MV-4-11 (cell line): ENCODE results near the gene TRIM28.
"Not testable (repeated sequence)": the region's sequence is repeated elsewhere in the genome, so short reads cannot be mapped to it uniquely, and the experiment has no call there.

ENCODE experiments used
- DNase-seq: peaks from one replicate; lab custom pipeline; 2025; lab: John Stamatoyannopoulos, UW

Gene TRIM28

GRCh38 chr19:58561373-58562121, 17.7 kb downstream of the TRIM28 start:
- DNase-seq, result no peak

DNA sequence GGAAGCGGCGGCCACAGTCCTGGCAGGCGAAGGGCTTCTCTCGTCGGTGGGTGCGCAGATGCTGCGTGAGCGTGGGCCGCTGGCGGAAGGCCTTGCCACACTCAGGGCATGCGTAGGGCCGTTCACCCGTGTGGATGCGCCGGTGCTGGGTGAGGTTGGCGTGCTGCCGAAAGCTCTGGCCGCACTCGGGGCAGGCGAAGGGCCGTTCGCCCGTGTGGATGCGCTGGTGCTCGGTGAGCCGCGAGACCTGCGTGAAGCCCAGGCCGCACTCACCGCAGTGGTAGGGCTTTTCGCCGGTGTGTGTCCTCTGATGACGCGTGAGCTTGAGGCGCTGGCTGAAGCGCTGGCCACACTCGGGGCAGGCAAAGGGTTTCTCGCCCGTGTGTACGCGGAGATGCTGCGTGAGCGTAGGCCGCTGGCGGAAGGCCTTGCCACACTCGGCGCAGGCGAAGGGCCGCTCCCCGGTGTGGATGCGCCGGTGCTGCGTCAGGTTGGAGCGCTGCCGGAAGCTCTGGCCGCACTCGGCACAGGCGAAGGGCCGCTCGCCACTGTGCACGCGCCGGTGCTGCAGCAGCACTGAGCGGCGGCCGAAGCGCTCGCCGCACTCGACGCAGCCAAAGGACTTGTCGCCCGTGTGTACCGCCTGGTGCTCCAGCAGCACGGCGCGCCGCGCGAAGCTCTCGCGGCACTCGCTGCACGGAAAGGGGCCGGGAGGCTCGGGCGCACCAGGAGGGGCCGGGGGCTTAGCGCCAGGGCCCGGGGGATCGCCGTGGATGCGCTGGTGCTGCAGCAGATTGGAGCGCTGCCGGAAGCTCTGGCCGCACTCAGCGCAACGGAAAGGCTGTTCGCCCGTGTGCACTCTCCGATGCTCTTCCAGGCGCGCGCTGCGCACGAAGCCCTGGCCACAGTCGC, 18.5 kb downstream of the TRIM28 start:
- no peak for DNase-seq

DNA sequence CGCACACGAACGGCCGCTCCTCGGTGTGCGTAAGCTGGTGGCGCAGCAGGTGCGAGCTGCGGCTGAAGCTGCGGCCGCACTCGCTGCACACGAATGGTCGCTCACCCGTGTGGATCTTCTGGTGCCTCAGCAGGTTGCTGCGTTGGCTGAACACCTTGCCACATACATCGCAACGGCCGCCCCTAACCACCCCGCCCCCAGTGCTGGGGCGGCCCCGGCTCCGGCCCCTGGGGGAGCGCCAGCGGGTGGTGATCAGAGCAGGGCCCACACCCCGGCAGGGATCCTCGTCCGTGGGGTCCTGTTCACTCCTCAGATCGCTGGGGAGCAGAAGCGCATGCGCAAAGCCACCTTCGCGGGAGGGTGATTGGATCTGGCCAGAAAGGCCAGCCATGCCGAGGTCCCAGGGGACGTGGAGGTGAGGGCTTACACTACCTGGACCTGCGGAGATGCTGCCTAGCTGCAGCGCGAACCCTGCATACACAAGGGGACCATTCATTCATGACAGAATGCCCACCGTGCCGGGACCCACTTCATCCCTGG, 19.2 kb downstream of the TRIM28 start:
- DNase-seq, result no peak

DNA sequence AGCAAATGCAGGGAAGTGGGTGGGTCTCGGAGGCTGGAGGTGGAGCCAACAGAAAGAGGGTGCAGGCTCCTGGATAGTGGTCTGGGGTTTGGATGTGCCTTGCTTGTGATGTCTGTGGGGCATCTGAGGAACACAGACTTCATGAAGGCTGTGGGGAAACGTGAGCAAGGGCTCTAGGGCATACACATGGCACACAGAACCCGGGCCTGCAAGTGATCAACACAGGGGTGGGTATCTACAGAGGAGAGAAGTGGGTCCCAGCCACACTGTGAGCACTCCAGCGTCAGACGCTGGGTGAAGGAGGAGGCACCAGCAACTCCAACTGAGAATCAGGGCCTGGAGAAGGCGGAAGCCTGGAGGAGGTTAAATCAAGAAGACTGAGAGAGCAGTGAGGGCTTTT, 20.0 kb downstream of the TRIM28 start:
- no peak for DNase-seq

DNA sequence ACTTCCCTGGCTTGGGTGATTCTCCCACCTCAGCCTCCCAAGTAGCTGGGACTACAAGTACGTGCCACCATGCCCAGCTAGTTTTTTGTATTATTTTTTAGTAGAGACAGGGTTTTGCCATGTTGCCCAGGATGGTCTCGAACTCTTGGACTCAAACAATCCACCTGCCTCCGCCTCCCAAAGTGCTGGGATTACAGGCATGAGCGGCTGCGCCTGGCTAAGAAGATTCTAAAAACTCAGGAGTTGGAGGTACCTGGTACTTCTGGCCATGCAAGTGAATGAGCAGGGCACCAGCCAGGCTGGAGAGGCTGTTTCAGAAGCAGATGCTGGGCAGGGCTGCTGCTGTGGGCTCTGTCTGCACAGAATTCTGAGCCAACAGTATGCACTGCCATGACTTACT, 23.1 kb downstream of the TRIM28 start:
- no peak for DNase-seq

- no peak for DNase-seq
These were observed 24.7 kb downstream of the TRIM28 start for GRCh38 chr19:58568453-58569130.

- no peak for DNase-seq
These were observed 25.5 kb downstream of the TRIM28 start for GRCh38 chr19:58569191-58569942.

DNA sequence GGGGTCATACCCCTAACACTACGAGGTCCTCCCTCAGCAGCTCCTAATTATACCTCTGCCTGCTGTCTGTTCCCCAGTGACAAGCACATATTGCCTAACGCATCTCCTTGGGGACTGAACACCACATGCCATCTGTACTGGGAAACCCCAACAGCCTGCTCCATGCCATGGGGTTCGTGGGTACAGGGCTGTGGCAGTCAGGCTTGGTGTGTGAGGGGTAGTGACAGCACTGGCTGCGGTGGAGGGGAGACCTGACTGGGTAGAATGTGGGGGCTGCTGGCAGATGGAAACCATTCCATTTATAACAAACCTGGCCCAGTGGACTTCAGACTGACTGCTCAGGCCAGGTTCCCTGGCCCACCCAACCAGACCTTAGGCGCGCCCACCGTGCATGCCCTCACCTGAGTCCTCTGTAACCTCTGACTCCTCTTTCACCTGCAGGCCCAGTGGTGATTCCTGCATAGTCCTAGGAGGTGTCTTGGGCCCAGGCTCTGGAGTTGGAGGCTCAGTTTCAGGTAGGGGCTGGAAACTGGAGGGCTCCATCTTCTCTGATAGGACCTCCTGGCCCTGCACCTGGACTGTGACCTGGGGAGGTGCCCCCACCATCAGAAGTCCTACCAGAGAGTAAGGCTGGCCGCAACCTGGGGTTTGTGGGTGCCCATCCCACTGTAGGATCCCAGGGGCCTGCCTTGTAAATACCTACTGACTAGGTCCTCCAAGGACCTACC, 26.2 kb downstream of the TRIM28 start:
- no peak for DNase-seq

DNA sequence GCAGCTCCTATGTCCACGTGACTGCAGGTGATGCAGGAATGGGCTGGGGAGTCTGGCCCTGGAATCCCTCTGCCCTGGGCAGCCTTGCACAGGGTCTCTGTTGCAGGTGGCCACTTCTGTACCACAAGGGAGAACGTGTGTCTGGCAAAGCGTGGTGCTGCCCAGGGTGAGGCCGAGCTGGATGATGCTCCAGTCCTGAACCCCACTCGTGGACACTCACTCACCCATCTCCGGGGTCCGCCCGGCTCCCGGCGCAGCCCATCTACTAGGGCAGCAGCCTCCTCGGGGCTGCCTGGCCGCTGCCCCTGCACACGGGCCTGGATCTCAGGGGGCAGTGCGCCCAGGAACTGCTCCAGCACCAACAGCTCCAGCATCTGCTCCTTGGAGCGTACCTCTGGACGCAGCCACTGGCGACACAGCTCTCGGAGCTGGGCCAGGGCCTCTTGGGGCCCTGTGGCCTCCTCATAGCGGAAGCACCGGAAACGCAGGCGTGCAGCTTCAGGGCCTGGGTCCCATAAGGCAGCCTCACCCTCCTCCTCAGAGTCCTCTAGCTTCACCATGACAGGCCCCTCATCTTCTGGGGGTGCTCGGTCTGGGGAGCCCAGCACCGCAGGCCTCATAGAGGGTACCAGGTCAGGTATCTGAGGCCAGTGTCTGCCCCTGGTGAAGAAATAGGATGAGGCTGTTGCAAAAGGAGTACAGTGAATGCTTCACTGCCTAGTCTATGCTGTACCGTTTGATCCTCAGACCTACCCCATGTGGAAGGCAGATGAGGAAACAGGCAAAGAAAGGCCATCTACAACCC, 27.1 kb downstream of the TRIM28 start:
- DNase-seq, result no peak

- no peak for DNase-seq
These were observed 27.7 kb downstream of the TRIM28 start for GRCh38 chr19:58571575-58571947.

DNA sequence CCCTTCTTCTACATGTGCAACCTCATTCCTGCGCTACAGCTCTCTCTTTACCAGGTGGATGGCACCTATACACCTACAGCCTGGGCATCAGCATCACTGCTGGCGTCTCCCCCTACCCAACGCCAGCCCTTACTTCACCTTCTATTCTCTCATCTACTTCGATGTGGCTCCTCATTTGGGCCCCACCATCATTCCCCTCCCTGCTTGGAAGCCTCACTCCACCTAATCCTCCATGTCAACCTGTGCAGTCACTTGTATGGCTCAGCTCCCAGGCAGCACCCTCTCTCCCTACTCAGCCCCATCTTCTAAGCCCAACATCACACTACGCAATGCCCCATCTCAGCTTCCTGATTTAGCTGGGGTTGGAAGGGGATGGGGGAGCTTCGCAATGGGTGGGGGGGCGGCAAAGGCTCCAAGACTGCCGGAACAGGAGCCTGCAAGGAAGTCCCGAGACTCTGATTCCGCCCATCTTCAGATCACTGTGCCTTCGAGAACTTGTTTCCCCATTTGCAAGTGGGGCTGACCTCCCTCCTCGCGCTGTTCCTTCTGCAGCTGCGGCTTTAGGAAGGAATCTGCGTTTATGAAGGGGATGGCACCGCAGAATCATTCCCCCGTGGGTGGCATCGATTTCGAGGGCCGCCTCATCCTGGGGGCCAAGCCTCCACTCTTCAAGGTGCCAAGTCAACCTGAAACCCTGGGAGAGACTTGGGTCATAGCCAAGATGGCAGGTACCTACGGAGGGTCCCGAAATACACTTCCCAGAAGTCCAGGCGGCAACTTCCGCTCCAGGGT, 28.4 kb downstream of the TRIM28 start:
- no peak for DNase-seq

GRCh38 chr19:58572818-58573657, 29.2 kb downstream of the TRIM28 start, which contains the start of gene MZF1:
Gene MZF1 (minus strand): TSS chr19:58573335. CDS start chr19:58571389, 1,946 bp downstream.
- DNase-seq, result no peak

GRCh38 chr19:58573658-58574164, 29.8 kb downstream of the TRIM28 start:
- no peak for DNase-seq

GRCh38 chr19:58575183-58576041, 31.5 kb downstream of the TRIM28 start:
- no peak for DNase-seq

GRCh38 chr19:58577581-58577980, 33.7 kb downstream of the TRIM28 start:
- not testable (repeated sequence) for DNase-seq

DNA sequence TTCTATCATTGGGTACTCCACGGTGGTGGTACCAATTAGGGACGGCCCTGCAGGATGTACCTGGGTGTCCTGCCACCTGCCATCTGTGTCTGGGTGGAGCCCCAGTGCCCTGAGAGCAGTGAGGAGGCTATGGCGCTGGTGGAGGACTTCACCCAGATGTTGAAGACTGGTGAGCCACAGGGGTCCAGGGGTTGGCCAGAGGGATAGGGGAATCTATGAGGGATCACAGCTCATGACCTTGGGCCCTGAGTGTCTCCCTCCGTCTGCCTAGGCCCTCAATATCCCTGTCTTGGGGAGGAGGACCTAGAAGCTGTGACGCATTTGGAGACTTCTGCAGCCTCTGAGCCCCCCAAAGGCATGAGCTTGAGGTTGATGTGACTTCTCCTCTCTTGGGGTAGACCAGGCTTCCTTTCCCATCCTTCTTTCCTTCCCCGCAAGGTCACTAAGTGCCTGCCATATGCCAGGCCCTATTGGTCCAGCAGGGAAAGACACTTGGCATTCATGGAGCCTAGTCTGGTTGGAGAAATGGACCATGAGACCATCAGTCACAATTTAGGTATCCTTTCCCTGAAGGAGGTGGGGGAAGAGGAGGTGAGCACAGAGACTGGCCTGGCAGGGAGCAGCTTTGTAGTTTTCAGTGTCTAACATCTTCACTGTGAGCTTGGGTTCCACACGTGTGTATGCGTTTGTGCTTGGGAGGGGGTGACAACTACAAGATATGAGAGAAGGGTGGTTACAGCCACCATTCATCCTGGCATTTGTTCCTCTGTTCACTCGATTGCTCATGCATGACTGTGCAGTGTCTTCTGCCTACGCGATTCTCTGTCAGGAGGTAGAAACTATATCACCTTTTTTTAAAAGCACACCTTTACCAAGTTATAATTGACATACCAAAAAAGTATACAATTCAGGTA, 34.4 kb downstream of the TRIM28 start:
- DNase-seq, result no peak
